GM19468 (cell line): ENCODE data around the gene PFKFB4.

ENCODE experiments used
- ATAC-seq: cut with Tn5 transposase; IDR thresholded peaks from one replicate; pipeline ENCODE4 v1.9.1; 2021; ENCODE audit warnings: mild to moderate bottlenecking, moderate library complexity, moderate number of reproducible peaks; ENCODE audit not compliant: unreplicated experiment; ENCODE audit errors: extremely low read depth

PFKFB4 gene

DNA sequence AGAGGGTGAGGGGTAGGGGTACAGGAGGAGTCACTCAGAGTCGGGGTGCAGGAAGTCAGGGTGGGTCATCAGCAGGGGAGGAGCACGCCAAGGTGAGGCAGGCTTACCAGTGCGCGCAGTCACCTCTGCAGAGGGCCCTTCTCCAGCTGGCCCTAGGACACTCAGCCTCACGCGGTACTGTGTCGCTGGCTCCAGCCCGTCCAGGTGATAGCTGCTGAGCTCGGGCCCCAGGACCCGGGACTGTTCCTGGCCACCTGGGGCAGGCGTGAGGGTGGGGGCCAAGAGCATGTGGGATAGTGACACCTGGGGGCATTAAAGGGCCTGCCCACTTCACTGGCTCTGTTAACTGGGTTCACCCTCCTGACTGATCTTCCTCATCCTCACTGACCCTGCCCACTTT, 31.1 kb upstream of the PFKFB4 start:
- ATAC-seq: no peak

DNA sequence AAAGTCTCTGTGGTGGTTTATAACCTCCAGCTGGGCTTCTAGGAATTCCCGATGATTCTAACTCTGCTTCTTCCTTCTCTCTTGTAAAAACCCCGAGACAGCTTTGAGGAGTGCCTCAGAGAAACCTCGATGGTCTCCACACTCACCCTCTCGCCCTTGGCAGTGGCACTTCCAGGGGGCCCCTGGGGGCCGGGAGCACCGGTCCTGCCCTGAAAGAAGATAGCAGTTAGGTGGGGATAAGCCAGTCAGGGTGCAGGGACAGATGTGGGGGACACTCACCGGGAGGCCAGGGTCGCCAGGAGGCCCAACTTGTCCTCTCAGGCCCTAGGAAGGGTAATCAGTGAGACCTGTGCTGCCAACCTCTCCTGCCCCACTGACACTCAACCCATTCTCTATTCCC, 28.8 kb upstream of the PFKFB4 start:
- no peak for ATAC-seq

DNA sequence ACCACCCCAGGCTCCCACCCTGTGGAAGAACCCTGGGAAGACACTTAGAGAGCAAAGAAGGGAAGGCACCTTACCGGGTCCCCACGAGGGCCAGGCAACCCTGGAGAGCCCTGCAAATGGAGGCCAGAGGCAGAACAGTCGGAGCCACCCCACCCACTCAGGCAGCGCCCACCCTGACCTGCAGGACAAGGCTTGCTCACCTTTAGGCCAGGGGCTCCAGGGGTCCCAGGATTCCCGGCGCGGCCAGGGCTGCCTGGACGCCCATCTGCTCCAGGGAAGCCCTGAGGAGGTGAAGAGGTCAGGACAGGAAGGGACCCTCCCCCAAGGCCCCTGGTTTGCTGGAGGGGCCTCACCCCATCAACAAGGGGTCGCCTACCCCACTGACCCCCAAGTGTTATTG, 28.2 kb upstream of the PFKFB4 start:
- ATAC-seq: no peak

DNA sequence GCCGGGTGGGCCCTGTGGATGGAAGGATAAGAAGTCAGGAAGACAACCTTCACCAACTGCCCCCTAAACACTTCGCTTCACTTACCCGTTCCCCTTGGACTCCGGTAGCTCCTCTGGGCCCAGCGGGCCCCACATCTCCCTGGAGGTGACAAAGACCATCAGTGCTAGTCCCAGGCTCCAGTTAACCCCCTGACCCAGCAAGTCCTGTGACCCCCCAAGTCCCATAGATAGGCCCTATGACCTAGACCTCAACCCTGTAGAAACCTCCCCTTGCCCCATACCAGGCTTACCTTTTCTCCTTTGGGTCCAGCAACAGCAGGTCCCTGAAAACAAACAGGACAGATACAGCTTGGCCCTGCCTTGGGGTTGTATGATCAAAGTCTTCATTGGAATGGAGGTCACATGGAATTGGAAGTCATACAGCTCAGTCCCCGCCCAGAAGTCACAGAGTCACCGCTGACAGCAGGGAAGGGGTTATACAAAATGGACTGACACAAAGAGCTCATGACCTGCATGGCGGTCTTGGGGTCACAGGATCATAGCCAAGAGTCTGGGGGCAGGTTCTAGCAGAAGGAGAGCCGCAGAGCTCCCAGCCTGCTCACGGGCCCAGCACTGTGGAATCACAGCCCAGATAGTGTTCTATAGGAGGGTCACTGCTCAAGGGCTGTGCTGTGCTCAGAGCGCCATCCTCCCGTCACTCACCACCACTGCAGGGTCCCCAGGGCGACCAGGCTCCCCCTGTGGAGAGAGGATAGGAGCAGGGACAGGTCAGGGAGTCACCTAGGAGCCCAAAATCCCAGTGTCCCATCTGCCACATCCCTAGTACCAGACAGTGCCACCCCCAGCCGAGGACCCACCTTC, 25.2 kb upstream of the PFKFB4 start:
- no peak for ATAC-seq

DNA sequence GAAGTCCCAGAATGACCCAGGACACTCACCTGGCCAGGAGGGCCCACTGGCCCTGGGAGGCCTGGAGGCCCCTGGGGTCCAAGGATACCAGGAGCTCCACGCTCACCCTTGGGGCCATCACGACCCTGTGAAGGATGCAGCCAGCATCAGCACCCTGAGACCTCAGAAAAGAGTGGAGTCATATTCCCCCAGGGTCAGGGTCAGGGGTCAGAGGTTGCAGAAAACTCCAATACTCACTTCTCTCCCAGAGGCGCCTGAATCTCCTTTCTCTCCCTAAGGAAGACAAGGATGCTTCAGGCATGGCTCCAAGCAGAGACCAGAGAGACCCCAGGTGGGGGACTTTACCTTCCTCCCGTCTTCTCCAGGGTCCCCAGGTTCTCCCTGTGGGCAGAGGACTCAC, 20.0 kb upstream of the PFKFB4 start:
- ATAC-seq: no peak

DNA sequence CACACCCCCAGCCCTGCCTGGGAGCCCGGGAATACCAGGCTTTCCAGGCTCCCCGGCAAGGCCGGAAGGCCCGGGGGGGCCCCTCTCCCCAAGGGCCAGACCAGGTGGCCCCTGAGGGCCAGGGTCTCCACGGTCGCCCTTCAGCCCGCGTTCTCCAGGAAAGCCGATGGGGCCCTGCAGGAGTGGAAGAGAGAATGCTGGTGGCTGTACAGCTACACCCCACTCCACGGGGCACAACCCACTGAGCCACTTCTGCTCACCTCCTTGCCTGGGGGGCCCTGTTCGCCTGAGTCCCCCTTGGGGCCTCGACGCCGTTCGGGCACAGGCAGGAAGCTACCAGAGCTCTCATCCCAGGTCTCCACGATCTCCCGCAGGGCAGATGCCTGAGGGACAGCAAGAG, 18.8 kb upstream of the PFKFB4 start:
- no peak for ATAC-seq

DNA sequence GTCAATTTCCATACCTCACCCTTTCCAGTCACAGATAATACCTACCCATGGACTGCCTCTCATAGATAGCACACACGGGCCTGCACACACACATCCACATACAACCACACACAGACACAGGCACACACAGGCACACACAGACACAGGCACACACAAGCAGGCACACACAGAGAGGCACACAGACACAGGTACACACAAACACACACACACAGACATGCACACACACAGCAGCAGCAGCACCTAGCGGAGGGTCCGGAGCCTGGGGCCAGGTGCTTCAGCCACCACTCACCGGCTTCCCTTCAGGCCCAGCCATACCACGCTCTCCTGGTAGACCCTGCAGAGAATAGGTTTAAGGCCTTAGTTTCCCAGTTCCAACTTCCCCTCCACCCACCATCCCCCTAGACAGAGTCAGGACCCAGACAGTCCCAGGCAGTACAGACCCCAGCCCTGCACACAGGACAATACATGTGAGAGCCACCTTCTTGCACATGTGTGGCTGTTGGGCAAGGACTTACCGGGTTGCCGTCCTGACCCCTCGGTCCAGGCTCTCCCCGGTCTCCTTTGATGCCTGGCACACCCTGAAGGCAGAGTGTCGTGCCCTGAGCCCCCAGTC, 17.5 kb upstream of the PFKFB4 start:
- no peak for ATAC-seq

DNA sequence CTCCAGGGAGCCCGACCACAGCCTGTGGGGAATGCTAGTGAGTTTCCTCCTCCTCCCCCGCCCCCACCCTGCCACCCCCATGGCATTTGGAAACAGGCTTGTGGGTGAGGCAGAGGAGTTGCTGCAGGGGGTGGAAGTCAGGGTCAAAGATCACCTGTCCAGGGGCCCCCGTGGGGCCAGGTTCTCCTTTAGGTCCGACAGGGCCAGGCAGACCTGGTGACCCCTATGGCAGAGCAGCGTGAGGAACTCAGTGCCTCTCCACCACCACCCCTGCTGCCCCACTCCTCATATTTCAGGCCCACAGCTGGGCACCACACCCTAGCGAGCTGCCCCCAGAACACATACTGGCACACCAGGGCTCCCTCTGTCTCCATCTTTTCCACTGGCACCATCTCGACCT, 15.9 kb upstream of the PFKFB4 start:
- ATAC-seq: no peak

DNA sequence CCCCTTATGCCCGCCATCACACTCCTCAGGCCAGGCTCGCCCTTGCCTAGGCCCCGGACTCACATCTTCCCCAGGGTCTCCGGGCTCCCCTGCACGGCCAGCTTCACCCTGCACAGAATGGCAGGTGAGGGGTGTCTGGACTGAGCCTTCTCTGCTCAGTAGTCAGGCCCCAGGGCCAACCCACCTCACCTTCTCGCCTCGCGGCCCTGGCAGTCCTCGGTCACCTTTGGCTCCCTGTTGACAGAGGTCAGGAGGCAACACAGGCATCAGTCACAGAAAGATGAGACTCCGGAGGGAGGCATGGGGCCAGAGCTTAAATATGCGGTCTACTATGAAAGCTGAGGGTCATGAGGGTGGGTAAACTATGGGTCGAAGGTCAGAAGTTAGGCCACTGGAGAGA, 15.3 kb upstream of the PFKFB4 start:
- ATAC-seq: no peak

DNA sequence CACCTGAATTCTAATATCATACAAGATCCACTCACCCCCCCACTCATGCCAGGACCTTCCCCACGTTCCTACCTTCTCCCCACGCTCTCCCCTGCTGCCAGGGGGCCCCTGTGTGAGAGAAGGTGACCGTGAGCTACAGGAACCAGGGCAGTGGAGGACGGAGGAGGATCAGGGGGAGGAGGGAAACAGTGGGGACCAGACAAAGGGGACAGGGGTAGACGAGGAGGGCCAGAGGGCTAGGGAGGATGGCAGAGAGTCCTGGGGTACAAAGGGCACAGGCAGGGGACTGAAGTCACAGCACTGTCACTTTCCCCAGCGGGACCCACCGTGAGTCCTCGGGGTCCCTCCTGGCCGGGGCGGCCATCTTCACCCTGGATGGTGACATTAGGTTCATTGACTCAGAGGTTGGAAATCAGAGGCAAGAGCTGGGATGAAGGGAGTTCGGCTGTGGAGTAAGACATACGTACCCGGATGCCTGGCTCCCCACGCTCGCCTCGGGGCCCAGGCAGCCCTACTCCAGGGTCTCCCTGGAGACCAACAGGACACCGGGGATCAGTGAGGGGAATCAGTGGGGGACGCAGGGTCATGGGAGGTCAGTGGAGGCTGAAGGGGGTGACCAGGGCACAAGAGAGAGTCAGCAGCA, 13.3 kb upstream of the PFKFB4 start:
- ATAC-seq: no peak

DNA sequence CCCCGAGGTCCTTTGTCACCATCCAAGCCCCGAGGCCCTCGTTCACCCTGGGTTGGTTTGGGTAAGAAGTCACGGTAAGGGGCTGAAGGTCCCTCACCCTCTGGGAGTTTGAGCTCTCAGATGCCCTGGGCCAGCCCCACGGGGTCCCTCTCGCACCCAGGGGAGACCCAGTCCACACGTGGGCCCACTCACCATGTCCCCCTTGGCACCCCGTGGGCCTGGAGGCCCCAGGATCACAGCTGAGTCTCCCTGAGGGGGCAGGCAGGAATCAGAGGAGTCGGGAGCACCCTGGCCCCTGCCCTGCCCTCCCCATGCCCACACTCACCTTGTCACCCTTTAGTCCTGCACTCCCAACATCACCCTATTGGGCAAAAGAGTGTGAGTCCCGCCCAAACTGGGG, 12.8 kb upstream of the PFKFB4 start:
- no peak for ATAC-seq

DNA sequence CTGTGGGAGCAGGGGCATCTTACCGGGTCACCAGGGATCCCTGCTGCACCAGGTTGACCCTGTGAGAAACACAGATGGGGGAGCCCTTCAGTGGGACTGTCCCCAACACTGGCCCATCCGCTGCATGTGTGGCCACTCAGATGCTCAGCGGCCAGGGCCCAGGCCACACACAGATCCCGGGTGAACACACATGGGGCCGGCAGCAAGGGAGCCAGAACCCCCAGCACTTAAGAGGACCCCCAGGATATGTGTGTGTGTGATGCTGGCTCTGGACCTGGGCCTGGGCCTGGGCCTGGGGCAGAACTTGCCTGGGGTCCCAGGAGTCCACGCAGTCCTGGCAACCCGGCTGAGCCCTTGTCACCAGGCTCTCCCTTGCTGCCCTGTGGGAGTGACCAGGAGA, 11.9 kb upstream of the PFKFB4 start:
- no peak for ATAC-seq

DNA sequence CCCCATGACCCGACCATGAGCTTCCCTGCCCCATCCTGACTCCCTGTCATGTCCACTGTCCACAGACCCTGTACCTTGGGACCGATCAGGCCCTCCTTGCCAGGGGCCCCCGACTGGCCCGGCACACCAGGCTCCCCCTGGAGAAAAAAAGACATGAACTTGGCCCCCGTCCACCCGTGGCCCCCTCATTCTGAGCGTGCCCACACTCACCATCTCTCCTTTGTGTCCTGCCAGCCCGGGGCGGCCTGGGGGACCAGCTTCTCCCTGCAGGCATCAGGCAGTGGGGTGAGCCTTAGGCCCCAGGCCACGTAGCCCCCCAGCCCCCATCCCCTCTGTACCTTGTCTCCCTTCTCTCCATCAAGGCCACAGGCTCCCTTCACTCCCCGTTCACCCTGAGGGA, 10.9 kb upstream of the PFKFB4 start:
- ATAC-seq: no peak

DNA sequence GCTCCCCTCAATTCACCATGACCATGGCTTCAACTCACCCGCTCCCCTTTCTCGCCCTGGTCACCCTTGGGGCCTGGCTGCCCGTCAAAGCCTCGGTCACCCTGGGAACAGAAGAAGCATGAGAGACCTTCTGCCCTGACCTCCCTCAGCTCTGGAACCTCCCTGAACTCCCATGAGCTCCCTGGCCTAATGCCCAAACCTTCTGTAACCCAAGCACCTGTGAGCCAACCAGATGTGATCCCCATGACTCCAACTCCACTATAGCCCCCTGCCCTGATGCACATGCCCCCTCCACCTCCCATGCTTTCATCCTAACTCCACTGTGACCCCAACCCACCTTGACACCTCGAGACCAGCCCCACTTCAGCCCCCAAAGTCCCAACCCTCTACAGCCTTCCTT, 10.5 kb upstream of the PFKFB4 start:
- ATAC-seq: no peak

DNA sequence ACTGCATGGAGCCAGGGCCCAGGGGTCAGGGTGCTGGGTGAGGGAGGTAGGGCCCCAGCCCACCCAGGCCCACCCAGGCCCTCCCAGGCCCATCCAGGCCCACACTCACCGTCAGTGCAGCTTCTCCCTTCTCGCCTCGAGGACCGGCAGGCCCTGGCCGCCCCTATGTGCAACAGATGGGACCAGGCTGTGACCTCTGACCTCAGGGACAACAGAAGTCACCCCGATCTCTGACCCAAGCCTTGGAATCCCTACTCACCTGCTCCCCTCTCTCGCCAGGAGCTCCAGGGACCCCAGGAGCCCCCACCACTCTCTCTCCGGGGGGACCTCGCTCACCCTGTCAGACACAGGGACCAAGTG, 9.8 kb upstream of the PFKFB4 start:
- no peak for ATAC-seq

DNA sequence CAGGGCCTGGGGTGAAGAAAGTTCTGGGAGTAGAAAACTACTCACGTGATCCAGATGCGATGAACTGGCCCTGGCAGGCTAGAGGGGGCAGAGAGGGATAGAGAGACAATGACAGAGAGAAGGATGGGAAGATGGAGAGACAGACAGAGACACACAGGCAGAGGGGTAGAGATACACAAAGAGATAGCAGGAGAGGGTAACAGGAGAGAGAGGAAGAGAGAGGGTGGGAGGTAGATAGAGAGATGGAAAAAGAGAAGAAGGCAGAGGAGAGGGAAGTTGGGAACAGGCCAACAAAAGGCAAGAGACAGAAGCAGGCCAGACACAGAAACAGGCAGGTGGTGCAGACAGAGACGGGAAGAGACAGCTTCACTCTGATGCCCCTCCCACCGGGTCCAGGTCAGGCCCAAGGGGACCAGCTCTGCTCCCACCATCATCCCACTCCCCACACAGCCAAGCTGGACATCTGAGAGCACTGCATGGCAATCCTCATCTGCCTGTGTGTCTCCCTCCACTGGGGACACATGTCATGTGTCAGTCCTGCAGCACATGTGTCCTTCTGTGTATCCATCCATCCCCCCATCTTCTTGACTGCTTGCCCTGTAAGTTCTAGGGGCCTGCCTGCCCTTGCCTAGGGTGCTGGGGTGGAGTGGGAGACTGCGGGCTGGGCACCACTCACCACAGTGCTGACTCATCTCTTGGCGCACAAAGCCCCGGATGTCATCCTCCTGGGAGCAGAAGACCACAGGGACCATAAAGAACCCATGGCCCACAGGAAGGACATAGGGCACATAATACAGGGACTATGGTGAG, 9.2 kb upstream of the PFKFB4 start:
- no peak for ATAC-seq

DNA sequence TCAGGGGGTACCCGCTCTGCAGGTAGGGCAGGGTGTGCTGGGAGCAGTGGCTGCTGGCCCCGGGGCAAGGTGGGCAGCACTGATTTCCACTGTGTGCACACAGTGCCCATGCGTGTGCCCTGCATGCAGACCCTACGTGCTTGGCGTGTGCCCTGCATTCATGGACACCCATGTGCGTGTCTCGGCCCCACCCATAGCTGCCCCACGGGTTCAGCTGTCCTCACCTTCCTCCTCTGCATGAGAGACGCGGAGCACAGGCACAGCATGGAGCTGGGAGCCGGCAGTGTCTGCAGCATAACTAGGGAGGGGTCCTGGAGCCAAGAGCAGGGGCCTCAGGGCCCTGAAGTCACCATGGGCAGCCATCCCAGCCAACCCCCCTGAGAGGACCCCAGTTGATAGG, 8.6 kb upstream of the PFKFB4 start:
- no peak for ATAC-seq

DNA sequence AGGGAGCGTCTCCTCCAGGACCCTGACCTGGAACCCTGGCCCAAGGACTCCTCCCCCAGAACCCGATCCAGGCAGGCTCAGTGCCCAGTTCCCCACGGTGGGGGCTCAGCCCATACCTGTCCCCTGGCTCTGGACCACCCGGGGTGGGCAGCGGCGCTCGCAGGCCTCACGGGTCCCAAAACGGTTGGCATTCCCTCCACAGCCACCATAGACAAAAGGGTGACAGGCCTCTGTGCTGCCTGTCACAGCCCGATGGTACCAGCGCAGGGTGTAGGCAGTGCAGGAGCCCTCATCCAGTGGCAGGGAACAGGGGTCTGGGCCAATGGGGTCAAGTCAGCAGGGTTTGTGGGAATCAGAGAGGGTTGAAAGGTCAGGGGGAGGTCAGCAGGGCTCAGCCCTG, 8.1 kb upstream of the PFKFB4 start:
- ATAC-seq: no peak

DNA sequence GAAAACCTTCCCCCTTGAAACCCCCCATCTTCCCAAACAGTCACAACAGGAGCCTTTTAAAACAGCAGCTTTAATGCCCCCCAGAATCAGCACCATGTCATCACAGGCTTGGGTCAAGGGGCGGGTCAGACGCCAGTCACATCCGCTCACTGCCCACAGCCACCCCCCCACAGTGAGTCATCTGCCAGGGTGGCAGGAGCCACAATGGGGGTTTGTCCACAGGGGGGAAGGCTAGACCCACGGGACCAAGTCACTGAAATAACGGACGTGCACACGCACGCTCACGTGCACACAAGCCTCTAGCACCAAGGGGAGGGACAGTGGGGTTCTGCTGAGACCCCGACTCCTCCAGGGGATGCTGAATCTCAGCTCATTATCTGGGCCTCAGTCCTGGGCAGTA, 7.4 kb upstream of the PFKFB4 start:
- no peak for ATAC-seq

DNA sequence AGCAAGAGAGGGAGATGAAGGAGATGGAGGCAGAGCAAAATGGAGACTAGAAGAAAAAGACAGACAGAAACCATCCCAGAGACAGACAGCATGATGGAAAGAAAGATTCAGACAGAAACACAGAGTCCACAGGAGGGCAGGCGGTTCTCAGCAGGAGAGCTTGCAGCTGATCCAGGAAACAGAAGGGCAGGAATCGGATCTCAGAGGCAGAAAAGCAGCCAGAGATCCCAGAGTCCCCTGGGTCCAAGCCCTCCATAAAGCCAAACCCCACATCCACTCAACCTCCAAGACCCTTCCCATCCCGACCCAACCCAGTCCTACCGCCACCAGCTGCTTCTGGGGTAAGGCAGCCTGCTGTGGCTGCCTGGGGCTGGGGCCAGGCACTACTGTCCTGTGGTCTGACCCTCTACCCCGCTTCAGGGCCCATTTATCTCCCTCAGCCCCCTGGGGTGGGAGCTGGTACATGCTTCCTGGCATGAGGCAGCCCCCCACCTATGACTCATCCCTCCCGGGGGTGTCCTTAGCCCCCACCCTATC, 6.8 kb upstream of the PFKFB4 start, which contains the start of gene UCN2:
UCN2 (minus strand) TSS at position 400 of the 537 bp plus-strand sequence. CDS start 657 bp downstream, outside the sequence.
- ATAC-seq: no peak
